Panc1 (cell line): ENCODE measurements around the gene ARHGEF10L. TPM values are rescaled to one million over a fixed set of nuclear protein-coding genes. Genes with fewer than 3 reads are reported as not detected.

ENCODE experiments used
- ATAC-seq: fragments of 200-7000 bp; cut with Tn5 transposase; 2 replicates; pipeline ENCODE4 v1.9.1; 2020; ENCODE audit warnings: mild to moderate bottlenecking, moderate library complexity
- BruUV-seq: library from RNA; stranded (reverse); fragments of 400-500 nt; replicated peaks from 2 replicates; lab custom pipeline; 2021; lab: Mats Ljungman, UMichigan
- CTCF ChIA-PET: fragments of 300-600 bp; sonication (Branson Sonifier 250); formaldehyde crosslinking; loops from one replicate; lab custom pipeline; 2022; ENCODE audit warnings: antibody characterized with exemption; lab: Charles Lee
- POLR2A ChIA-PET: fragments of 300-600 bp; sonication (Branson Sonifier 250); formaldehyde crosslinking; loops from one replicate; lab custom pipeline; 2022; ENCODE audit warnings: antibody characterized with exemption; lab: Charles Lee
- DNase-seq: peaks from one replicate; pipeline ENCODE4 v3.0.0-alpha.2; 2010; ENCODE audit warnings: low read depth, low spot score
- H3K27ac ChIP-seq: 2 replicates; pipeline ENCODE4 v1.5.1; 2011; ENCODE audit warnings: mild to moderate bottlenecking, low read length, inconsistent platforms
- H3K27me3 ChIP-seq: fragments of 200-500 bp; sonication (Bioruptor generic); 2 replicates; pipeline ENCODE4 v1.6.0; 2014; ENCODE audit warnings: low read length, inconsistent platforms; ENCODE audit not compliant: control insufficient read depth, insufficient read depth
- H3K36me3 ChIP-seq: fragments of 200-500 bp; sonication (Bioruptor generic); 2 replicates; pipeline ENCODE4 v1.5.1; 2014; ENCODE audit warnings: inconsistent platforms, mild to moderate bottlenecking, low read length, moderate library complexity; ENCODE audit not compliant: control insufficient read depth, insufficient read depth
- H3K4me1 ChIP-seq: 2 replicates; pipeline ENCODE4 v1.5.1; 2011; ENCODE audit warnings: inconsistent platforms, mild to moderate bottlenecking, low read length, moderate library complexity; ENCODE audit not compliant: control insufficient read depth, insufficient read depth
- H3K4me3 ChIP-seq, 2 experiments: 2 replicates each; pipeline ENCODE4 v1.5.1; 2011 to 2012; ENCODE audit warnings: low read depth in 2 of 2, low read length in 2 of 2, mild to moderate bottlenecking in 2 of 2, inconsistent platforms in 1 of 2, moderate library complexity in 1 of 2
- H3K9me3 ChIP-seq: fragments of 200-500 bp; sonication (Bioruptor generic); 2 replicates; pipeline ENCODE4 v1.5.1; 2014; ENCODE audit warnings: low read depth, mild to moderate bottlenecking, inconsistent platforms, low read length, moderate library complexity; ENCODE audit not compliant: control insufficient read depth, insufficient read depth
- POLR2AphosphoS5 ChIP-seq: IDR thresholded peaks from 2 replicates; pipeline ENCODE4 v1.6.1; 2012; ENCODE audit warnings: mild to moderate bottlenecking, low read depth, low read length, moderate library complexity
- SIN3A ChIP-seq: IDR thresholded peaks from 2 replicates; pipeline ENCODE4 v1.6.1; 2012; ENCODE audit warnings: low read depth, mild to moderate bottlenecking, low read length, moderate library complexity, borderline replicate concordance; ENCODE audit not compliant: insufficient read depth
- TCF7L2 ChIP-seq: IDR thresholded peaks from 2 replicates; pipeline ENCODE4 v1.6.1; 2011; ENCODE audit warnings: mild to moderate bottlenecking, low read depth, low read length, inconsistent platforms
- in situ Hi-C: cut with HindIII; loops from 2 replicates; pipeline ENCODE4 v1.10.0; 2016; ENCODE audit warnings: low sequenced_read_pairs, low pct_unique_long_range_greater_than_20kb
- intact Hi-C: fragments of 100-400 bp; cut with micrococcal nuclease; formaldehyde crosslinking; loops from one replicate; pipeline ENCODE4 v1.10.0; 2022; ENCODE audit not compliant: unreplicated experiment
- total RNA-seq: library from RNA; stranded (reverse); gene quantifications from one replicate; pipeline ENCODE4 v1.2.1, GENCODE V29; 2021; ENCODE audit not compliant: unreplicated experiment
- TF ChIP-seq, protein P1 (sequence below), 2 experiments: IDR thresholded peaks; 2 replicates each; pipeline ENCODE4 v1.6.1; 2011 to 2012; ENCODE audit warnings: low read depth in 2 of 2, control low read depth in 1 of 2, low read length in 1 of 2, mild to moderate bottlenecking in 1 of 2, moderate library complexity in 1 of 2; ENCODE audit not compliant: insufficient read depth in 1 of 2
- TF ChIP-seq, protein P2 (sequence below): fragments of 450-650 bp; IDR thresholded peaks from 2 replicates; pipeline ENCODE4 v1.5.1; 2017; ENCODE audit warnings: mild to moderate bottlenecking

Gene ARHGEF10L
- total RNA-seq, 1 experiment from 2014 or later = 5.9 TPM

DNA sequence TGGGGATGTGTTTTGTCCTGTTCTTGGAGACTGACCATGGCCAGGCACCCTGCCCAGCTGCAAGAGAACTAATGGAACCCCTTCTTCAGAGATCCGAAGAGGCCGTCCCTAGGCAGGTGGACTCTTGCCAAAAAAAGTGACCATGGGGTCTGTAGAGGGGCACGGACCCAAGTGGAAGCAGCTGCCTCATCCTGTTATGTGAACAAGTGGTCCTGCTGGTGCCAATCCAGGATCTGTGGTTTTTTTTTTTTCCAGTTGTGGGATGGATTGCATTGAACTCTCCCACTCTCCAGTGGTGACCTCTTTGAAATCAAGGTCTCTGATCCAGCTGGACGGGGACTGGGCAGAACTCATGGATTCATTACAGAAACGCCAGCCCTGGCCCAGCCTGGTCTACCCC lies 71.2 kb downstream of the ARHGEF10L start:
- Histone ChIP-seq H3K36me3 (no peaks in the 10 kb centered on the region), H3K4me1 (no peaks in the 10 kb centered on the region), H3K27ac (no peak overlapping the region), H3K4me3 (no peak overlapping the region), H3K9me3 (no peaks in the 10 kb centered on the region), H3K27me3 (no peaks in the 10 kb centered on the region)
- intact Hi-C loops = no loop called here
- DNase-seq = no peak
- in situ Hi-C loops = no loop called here
- ChIA-PET CTCF (interaction anchor here (0.7 kb wide), 1 partner anchor 1855 kb away, joined by 4 read pairs; no protein-coding TSS in a partner anchor), POLR2A (no interaction called here)
- BruUV-seq = no TSS peak
- TF ChIP-seq TCF7L2 = no peak
- TF ChIP-seq, protein P1, sequence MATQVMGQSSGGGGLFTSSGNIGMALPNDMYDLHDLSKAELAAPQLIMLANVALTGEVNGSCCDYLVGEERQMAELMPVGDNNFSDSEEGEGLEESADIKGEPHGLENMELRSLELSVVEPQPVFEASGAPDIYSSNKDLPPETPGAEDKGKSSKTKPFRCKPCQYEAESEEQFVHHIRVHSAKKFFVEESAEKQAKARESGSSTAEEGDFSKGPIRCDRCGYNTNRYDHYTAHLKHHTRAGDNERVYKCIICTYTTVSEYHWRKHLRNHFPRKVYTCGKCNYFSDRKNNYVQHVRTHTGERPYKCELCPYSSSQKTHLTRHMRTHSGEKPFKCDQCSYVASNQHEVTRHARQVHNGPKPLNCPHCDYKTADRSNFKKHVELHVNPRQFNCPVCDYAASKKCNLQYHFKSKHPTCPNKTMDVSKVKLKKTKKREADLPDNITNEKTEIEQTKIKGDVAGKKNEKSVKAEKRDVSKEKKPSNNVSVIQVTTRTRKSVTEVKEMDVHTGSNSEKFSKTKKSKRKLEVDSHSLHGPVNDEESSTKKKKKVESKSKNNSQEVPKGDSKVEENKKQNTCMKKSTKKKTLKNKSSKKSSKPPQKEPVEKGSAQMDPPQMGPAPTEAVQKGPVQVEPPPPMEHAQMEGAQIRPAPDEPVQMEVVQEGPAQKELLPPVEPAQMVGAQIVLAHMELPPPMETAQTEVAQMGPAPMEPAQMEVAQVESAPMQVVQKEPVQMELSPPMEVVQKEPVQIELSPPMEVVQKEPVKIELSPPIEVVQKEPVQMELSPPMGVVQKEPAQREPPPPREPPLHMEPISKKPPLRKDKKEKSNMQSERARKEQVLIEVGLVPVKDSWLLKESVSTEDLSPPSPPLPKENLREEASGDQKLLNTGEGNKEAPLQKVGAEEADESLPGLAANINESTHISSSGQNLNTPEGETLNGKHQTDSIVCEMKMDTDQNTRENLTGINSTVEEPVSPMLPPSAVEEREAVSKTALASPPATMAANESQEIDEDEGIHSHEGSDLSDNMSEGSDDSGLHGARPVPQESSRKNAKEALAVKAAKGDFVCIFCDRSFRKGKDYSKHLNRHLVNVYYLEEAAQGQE (IDR thresholded peaks at IDR 0.05; ENCODE audit: insufficient read depth in 1 of 2, low read depth in 2 of 2, low read length in 1 of 2) = no peak
- no peak for TF ChIP-seq POLR2AphosphoS5
- TF ChIP-seq, protein P2, sequence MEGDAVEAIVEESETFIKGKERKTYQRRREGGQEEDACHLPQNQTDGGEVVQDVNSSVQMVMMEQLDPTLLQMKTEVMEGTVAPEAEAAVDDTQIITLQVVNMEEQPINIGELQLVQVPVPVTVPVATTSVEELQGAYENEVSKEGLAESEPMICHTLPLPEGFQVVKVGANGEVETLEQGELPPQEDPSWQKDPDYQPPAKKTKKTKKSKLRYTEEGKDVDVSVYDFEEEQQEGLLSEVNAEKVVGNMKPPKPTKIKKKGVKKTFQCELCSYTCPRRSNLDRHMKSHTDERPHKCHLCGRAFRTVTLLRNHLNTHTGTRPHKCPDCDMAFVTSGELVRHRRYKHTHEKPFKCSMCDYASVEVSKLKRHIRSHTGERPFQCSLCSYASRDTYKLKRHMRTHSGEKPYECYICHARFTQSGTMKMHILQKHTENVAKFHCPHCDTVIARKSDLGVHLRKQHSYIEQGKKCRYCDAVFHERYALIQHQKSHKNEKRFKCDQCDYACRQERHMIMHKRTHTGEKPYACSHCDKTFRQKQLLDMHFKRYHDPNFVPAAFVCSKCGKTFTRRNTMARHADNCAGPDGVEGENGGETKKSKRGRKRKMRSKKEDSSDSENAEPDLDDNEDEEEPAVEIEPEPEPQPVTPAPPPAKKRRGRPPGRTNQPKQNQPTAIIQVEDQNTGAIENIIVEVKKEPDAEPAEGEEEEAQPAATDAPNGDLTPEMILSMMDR = no peak
- TF ChIP-seq SIN3A = no peak
- ATAC-seq = no peak

DNA sequence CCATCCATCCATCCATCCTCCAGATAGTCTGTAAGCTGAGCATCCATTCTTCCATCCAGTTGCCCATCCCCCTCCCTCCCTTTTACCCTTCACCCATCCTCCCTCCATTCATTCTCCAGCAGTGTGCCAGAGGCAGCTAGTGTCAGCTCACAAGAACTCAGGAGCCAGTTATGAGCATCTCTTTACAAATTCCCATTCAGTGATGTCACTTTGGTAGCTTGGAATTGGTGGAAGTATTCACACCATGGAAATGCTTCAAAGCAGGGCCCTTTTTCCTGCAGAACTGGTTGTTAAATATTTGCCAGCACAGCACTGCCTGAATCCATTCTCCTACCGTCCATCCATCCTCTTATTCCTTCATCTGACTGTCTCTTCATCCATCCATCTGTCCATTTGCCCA lies 72.5 kb downstream of the ARHGEF10L start:
- H3K27ac ChIP-seq = no peak overlapping the region
- no peak overlapping the region for H3K4me3 ChIP-seq
- in situ Hi-C loops = no loop called here
- H3K4me1 ChIP-seq = no peaks in the 10 kb centered on the region
- no peaks in the 10 kb centered on the region for H3K27me3 ChIP-seq
- no peaks in the 10 kb centered on the region for H3K9me3 ChIP-seq
- H3K36me3 ChIP-seq = no peaks in the 10 kb centered on the region
- intact Hi-C loops = no loop called here
- ATAC-seq = no peak
- ChIA-PET CTCF (interaction anchor here (0.6 to 0.7 kb wide), 2 partner anchors 110 to 172 kb away, joined by 4 to 6 read pairs; no protein-coding TSS in a partner anchor), POLR2A (no interaction called here)
- TF ChIP-seq POLR2AphosphoS5 = no peak
- TF ChIP-seq, protein P1 (IDR thresholded peaks at IDR 0.05; ENCODE audit: insufficient read depth in 1 of 2, low read depth in 2 of 2, low read length in 1 of 2) = no peak
- no peak for TF ChIP-seq SIN3A
- TF ChIP-seq TCF7L2 = no peak
- BruUV-seq = no TSS peak
- no peak for DNase-seq
